GM15510 (cell line): ENCODE data around the gene CD79A.

Source experiments
- POLR2A ChIP-seq: IDR thresholded peaks from 3 replicates; pipeline ENCODE4 v1.6.1; 2011; ENCODE audit warnings: borderline replicate concordance; ENCODE audit not compliant: insufficient read length; ENCODE audit errors: extremely low read depth

The CD79A gene

DNA sequence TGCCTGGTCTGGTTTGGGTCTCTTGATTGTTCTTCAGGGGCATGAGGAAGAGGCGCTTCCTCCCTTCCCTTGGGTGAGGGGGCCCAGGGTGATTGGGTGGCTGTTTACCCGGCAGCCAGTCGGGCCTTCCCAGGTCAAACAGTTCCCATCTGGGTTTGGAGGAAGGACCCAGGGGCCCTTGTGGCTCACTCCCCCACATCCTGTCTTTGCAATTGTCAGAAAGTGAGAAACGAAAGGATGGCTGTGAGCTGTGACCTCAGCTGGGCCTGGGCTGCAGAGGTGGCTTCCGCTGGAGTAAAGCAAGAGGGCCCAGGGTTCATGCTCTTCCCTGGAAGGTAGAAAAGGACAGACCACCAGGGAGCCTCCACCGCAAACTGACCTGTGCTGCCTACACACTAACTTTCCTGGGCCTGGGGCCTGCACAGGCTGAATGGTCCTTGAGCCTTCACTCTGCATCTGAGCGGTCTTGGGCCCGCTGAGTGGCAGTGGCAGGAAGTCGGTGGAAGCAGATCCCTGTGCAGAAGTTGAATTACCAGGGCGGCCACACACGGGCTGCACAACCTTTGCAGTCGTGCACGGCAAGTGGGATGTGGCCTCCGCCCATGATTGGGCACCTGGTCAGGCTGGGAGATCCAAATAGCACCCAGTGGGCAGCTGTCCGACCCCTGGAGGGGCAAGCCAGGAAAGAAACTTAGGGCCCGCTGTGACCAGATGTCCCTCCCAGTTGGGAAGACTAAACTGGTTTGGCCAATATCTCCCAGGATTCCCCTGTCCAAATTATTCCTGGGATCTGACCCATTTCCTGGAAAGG, 5.3 kb upstream of the CD79A start:
- no peak for TF ChIP-seq POLR2A

DNA sequence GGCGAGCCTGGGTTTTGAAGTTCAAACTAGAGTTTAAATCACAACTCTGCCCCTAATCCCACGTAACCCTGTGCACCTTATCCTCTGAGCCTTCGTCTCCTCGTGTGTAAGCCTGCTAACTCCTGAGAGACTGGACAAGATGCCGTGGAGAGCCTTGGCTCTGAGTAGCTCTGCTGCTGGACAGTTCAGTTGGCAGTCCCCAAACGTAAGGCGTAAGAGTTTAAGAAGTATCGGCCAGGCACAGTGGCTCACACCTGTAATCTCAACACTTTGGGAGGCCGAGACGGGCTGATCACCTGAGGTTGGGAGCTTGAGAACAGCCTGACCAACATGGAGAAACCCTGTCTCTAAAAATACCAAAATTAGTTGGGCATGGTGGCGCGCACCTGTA, 4.7 kb upstream of the CD79A start:
- no peak for TF ChIP-seq POLR2A

DNA sequence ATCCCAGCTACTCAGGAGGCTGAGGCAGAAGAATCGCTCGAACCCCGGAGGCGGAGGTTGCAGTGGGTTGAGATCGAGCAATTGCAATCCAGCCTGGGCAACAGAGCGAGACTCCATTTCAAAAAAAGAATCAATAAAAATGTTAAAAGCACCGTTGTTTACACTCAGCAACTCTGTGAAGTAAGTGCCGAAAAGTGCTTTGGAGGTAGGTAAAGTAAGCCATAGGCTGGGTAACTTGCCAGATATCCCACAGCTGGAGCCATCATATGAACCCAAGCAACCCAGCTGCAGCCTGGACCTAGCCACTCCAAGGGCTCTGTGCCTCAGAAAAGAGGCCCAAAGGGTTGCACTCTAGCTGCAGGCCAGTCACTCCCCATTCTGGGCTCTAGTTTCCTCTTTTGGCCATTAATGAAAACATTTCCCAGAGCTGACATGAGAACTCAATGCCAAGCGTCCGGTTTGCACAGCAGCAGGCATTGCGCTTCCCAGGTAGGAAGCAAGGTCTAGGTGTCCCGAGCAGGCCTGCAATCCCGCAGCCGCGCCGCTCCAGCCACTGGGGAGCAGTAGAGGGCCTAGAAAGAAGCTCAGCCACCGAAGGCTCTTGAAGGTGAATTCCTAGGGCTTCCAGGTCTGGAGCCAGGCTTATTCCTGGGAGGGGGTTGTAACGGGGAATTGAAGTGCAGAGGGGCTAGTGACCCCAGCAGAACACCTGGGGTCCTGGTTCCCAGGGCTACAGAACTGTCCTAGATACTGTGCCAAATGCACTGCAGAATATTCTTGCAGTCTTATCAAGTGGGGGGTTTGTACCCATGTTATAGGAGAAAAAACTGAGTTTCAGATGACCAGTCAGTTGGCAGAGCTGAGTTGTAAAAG, 4.1 kb upstream of the CD79A start:
- no peak for TF ChIP-seq POLR2A

DNA sequence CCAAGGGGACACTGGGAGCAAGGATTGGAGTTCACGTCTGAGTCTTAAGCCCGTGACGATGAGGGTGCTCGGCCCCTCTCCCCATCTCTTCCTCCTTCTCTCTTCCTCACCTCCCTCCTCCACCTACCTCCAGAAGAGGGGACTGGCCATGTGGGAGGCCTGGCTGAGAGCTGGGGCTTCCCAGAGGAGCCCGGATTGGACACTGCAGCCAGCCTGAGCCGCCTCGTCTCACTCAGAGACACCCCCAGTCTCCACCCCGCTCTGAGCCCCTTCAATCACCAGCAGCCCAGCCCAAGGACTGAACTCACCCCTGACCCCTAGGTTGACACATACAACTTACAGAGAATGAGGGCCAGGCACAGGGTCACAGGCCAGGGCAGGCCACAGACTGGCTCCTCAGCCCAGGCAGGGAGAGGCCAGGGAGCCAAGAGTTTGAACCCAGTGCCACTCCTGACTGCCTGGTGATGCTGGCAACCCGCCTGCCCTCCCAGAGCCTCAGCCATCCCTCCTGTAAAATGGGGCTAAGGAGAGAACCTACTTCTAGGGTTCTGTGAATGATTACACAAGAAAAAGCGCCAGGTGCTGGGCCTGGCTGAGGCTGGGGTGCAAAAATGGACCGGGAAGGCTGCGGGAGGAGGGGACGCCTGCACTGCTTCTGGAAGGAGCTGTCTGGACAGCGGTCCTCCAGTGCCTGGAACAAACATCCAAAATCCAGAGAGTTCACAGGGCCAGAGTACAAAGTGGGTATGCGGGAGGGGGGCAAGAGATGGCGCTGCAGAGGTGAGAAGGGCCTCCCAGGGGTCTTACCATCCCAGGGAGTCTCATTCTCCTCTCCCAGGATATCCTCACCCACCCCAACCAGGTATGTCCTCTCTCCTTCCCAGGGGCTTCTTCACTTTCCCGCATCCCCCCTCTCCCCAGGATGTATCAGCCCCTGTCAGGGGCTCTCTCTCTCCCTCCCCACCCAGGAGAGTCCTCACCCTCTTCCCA, 1.1 kb downstream of the CD79A start:
- TF ChIP-seq POLR2A, result peak; percentile 58

DNA sequence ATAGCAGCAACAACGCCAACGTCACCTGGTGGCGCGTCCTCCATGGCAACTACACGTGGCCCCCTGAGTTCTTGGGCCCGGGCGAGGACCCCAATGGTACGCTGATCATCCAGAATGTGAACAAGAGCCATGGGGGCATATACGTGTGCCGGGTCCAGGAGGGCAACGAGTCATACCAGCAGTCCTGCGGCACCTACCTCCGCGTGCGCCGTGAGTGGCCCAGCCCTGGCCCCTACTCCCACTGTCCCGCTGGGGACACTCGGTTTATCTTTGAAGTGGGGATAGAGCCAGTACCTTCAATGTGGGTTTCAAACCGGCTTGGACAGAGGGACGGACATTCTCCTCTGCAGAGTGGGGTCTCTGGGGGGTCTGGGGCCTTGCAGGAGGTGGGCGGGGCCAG, 2.0 kb downstream of the CD79A start:
- TF ChIP-seq POLR2A, result no peak

DNA sequence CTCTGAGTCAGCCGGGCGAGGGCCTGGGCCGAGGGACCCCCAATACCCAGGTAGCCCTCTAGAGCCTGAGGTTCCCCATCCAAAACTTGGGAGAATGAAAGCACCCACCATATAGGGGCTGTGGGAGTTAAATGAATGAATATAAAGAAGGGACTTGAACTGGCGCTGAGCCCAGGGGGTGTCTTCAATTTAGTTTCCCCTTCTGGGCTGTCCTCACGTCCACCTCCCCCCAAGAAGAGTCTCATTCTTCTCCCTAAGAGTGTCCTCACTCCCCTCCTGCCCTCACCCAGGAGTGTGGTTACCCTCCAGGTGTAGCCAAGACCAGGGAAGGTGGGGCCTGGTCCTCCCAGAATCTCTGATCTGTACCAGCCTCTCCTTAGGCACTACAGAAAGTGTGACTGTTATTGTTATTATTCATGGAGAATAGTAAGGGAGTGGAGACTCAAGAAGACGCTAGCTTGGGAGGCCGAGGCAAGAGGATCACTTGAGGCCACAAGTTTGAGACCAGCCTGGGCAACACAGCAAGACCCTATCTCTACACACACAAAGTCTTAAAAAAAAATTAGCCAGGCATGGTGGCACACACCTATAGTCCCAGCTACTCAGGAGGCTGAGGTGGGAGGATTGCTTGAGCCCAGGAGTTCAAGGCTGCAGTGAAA, 2.7 kb downstream of the CD79A start:
- no peak for TF ChIP-seq POLR2A

DNA sequence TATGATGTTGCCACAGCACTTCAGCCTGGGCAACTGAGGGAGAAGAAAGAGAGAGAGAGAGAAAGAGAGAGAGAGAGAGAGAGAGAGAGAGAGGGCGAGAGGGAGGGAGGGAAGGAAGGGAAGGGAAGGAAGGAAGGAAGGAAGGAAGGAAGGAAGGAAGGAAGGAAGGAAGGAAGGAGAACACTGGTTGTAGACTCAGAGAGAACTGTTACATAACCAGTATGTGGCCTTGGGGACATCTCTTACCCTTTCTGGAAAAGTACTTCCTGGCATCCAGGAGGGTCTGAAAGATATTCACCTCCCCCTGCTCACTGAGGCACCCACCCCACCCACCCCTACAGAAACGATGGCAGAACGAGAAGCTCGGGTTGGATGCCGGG, 3.2 kb downstream of the CD79A start:
- no peak for TF ChIP-seq POLR2A

DNA sequence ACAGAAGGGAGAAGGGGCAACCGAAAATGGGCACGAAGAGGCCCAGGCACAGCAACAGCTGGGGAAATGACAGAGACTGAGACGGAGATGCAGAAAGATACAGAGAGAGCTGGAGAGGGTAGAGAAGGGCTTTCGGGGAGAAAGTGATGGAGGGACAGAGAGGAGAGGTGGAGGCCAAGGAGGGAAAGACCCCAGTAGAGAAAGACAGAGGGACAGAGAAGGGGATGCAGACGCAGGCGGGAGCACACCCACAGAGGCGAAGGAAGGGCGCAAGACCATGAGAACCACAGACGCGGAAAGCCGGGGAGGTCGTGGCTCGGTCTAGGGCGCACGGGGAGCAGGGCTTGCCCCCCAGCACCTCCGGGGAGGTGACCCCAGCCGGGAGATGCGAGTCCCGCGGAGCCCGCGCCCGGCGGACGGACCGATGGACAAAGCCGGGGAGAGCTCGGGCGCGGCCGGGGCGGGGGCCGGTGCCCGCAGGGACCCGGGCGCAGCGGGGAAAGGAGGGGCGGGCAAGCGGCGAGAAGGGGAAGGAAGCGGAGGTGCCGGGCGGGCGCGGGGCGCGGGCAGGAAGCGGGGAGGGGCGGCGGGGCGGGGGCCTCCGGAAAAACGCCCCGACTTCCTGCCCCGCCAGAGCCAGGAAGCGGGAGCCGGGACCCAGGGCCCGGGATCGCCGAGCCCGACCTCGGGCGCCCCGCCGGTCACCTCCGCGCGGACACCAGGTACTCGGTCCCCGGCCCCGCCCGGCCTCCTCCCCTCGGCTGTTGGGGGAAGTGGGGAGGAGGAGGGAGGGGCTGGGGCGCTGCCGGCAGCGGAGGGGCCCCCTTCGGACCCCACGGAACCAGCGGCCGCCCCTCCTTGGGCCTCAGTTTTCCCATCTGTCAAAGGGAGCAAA, 5.7 kb downstream of the CD79A start, which contains the start of gene ARHGEF1:
ARHGEF1 (plus strand) TSS at position 617 of the 895 bp plus-strand sequence. CDS start 4,899 bp downstream, outside the sequence.
- peak; percentile 36 for TF ChIP-seq POLR2A

DNA sequence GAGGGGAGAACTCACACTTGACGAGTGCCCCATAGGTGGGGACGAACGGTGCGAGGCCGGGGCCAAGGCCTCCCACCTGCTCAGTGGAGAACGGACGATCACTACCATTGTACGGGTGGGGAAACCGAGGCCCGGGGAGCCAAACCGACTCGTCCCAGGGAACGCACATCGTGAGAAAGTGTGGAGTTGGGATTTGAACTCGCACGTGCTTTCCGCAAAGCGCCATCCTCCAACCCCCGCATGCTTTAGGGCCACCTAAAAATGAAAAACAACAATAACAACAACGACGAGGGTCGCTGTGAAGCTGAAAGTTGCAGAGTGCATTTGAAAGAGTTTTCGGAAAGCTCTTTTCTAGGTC, 6.4 kb downstream of the CD79A start:
- no peak for TF ChIP-seq POLR2A

DNA sequence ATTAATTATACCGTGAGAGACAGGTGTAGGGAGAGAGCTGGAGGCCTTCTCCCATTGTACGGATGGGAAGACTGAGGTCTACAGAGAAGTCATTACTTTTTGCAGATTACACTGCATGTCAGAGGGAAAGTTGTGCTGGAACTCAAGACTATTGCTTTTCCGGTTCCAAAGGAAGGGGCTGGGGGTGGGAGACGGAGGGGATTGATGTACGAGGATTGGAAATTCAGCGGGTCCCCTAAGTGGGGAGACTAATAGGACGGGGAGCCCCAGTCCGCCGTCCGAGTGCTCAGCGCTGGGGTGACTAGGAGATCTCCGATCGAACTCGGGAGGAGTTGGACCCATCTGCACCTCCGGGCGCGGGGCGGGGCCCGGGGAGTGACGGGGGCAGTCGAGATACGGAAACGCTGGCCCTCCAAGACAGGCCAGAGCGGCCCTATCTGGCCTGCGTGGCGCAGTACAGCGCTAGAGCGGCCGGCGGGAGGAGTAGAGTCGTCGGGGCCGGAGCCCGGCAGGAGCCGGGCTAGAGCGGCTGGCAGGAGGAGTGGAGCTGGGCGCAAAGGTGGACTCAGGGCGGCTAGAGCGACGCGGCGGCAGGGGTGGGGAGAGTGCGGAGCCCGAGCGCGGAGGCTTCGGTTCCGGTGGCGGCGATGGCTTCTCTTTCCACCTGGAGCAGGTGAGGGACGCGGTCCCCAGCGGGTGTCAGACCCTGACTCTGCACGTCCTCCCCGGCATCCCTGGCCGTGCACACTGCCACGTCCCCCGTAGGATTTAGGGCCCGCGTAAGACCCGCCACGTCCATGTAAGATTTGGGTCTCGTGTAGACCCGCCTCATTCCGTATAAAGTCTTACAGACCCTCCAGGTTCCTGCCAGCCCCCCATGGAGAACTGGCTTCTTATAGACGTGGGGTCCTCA, 7.0 kb downstream of the CD79A start:
- peak; percentile 94 for TF ChIP-seq POLR2A

DNA sequence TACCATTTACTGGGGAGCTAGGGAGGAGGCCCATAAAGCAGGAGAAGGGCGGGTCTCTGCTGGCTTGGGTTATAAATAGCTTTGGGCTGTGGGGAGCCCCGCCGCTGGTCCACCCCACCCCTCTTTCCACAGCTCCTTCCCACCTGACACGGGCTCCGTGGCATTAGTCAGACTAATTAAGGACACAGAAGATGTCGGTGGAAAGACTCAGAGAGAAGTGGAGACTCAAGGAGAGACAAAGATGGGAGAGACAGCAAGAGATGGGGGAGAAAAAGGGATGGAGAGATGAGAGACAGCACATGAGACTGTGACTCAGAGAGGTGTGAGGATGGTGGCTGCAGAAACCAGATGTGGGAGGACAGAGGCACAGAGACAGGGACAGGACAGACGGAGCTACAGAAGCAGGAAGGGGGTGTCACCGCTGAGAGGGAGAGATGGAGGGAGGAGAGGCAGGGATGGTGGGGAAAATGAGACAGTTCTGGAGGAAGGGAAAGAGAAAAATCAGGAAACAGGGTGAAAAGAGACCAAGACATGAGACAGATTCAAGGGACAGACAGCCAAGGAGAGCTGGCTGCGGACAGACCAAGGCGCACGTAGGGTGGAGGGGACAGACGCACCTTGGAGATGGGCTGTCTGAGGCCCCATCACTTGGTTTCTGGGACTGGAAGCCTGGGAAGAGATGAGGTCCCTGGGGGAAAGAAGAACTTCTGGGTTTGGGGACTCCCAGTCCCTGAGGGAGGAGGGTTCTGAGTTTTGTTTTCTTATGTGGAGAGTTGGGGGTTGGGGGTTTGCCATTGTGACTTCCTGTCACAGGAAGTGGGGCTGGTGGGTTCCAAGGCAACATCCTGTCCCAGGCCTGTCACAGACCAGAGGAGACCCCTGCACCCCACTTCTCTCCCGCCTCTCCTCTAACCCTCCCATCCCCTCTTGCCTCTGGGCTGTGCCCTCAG, 10.0 kb downstream of the CD79A start:
- TF ChIP-seq POLR2A, result no peak
